PC-9 (cell line): Measurements from ENCODE around the gene ZSCAN26. TPM values are rescaled to one million over a fixed set of nuclear protein-coding genes. Genes with fewer than 3 reads are reported as not detected.
A peak's percentile ranks its signal among the peaks of the same experiment; 100 is the strongest.

Source experiments
- BruUV-seq: library from RNA; stranded (reverse); fragments of 400-500 nt; replicated peaks from 2 replicates; lab custom pipeline; 2021; lab: Mats Ljungman, UMichigan
- CTCF ChIA-PET: fragments of 300-600 bp; sonication (Branson Sonifier 250); formaldehyde crosslinking; loops from one replicate; lab custom pipeline; 2022; ENCODE audit warnings: antibody characterized with exemption; lab: Charles Lee
- POLR2A ChIA-PET: fragments of 300-600 bp; sonication (Branson Sonifier 250); formaldehyde crosslinking; loops from one replicate; lab custom pipeline; 2022; ENCODE audit warnings: antibody characterized with exemption; ENCODE audit not compliant: unreplicated experiment; lab: Charles Lee
- DNase-seq, 2 experiments: peaks; one replicate each; pipeline versions ENCODE4 v3.0.0 to v3.0.0-alpha.2; 2015 to 2022; ENCODE audit warnings: mixed read lengths in 1 of 2
- H2AFZ ChIP-seq: fragments of 200-600 bp; sonication (generic); 2 replicates; pipeline ENCODE4 v1.8.1; 2017; ENCODE audit warnings: antibody characterized with exemption
- H3F3A ChIP-seq: fragments of 200-600 bp; sonication (generic); 2 replicates; pipeline ENCODE4 v1.8.1; 2017; ENCODE audit warnings: antibody characterized with exemption, mild to moderate bottlenecking, low read depth; ENCODE audit not compliant: insufficient read depth
- H3K27ac ChIP-seq: fragments of 200-600 bp; sonication (generic); 2 replicates; pipeline ENCODE4 v1.6.1; 2016; ENCODE audit warnings: mixed run types
- H3K27me3 ChIP-seq: fragments of 200-600 bp; sonication (generic); 2 replicates; pipeline ENCODE4 v1.6.1; 2016; ENCODE audit warnings: low read depth, mixed run types; ENCODE audit not compliant: insufficient read depth
- H3K36me3 ChIP-seq: fragments of 200-600 bp; sonication (generic); 2 replicates; pipeline ENCODE4 v1.6.1; 2016; ENCODE audit warnings: low read depth, mixed run types
- H3K4me1 ChIP-seq: fragments of 200-600 bp; sonication (generic); replicated peaks from 2 replicates; pipeline ENCODE4 v1.6.1; 2016; ENCODE audit warnings: mixed run types; ENCODE audit not compliant: insufficient read depth
- H3K4me2 ChIP-seq: fragments of 200-600 bp; sonication (generic); 2 replicates; pipeline ENCODE4 v1.6.1; 2017; ENCODE audit warnings: mixed run types
- H3K4me3 ChIP-seq: fragments of 200-600 bp; sonication (generic); 2 replicates; pipeline ENCODE4 v1.6.1; 2016; ENCODE audit warnings: mixed run types
- H3K79me2 ChIP-seq: fragments of 200-600 bp; sonication (generic); 2 replicates; pipeline ENCODE4 v1.6.1; 2017; ENCODE audit warnings: low read depth, mixed run types
- H3K9me2 ChIP-seq: fragments of 200-600 bp; sonication (generic); 2 replicates; pipeline ENCODE4 v1.8.1; 2017; ENCODE audit warnings: mild to moderate bottlenecking; ENCODE audit not compliant: insufficient read depth
- H3K9me3 ChIP-seq: fragments of 200-600 bp; sonication (generic); 2 replicates; pipeline ENCODE4 v1.8.1; 2016; ENCODE audit warnings: low read depth; ENCODE audit not compliant: insufficient read depth
- H4K20me1 ChIP-seq: fragments of 200-600 bp; sonication (generic); 2 replicates; pipeline ENCODE4 v1.8.1; 2017; ENCODE audit not compliant: insufficient read depth
- CTCF ChIP-seq: fragments of 200-600 bp; sonication (generic); conservative IDR thresholded peaks from 2 replicates; pipeline ENCODE4 v1.6.1; 2017; ENCODE audit warnings: mixed run types, antibody characterized with exemption, mild to moderate bottlenecking, moderate library complexity
- EZH2 ChIP-seq: fragments of 200-600 bp; sonication (generic); IDR thresholded peaks from 2 replicates; pipeline ENCODE4 v1.8.0; 2017; ENCODE audit warnings: antibody characterized with exemption, low read depth
- intact Hi-C: fragments of 100-400 bp; cut with micrococcal nuclease; formaldehyde crosslinking; loops from one replicate; pipeline ENCODE4 v1.10.0; 2022; ENCODE audit not compliant: unreplicated experiment
- total RNA-seq: library from RNA; stranded (reverse); gene quantifications from 2 replicates; pipeline ENCODE4 v1.2.3, GENCODE V29; 2021

Gene ZSCAN26
- total RNA-seq, 1 experiment from 2014 or later = 14.8 TPM

GRCh38 chr6:28266563-28266961 lies 381 bp upstream of the ZSCAN26 start:
- Histone ChIP-seq H3K4me3 (peak overlapping the region; percentile 65), H3K79me2 (peaks cover 16% of the 10 kb centered on the region), H3K9me3 (no peaks in the 10 kb centered on the region), H3K27me3 (no peaks in the 10 kb centered on the region), H3K4me2 (peak overlapping the region; percentile 89), H3F3A (peaks cover 11% of the 10 kb centered on the region), H3K36me3 (no peaks in the 10 kb centered on the region), H3K27ac (no peak overlapping the region), H3K9me2 (no peaks in the 10 kb centered on the region), H4K20me1 (no peaks in the 10 kb centered on the region), H2AFZ (peak overlapping the region; percentile 90), H3K4me1 (peaks cover 28% of the 10 kb centered on the region)
- intact Hi-C loops = loop anchor here (5.0 kb wide), 1 partner anchor 91 kb away; no protein-coding TSS in a partner anchor
- no TSS peak for BruUV-seq
- TF ChIP-seq CTCF = no peak
- TF ChIP-seq EZH2 = no peak
- no peak for DNase-seq
- ChIA-PET POLR2A (interaction anchor here (0.5 to 0.9 kb wide), 8 partner anchors 14 to 503 kb away, joined by 3 to 13 read pairs (median 5); partner anchors contain the start of gene ZKSCAN4), CTCF (no interaction called here)

GRCh38 chr6:28267695-28268059 lies 734 bp downstream of the ZSCAN26 start:
- DNase-seq = no peak
- BruUV-seq = no TSS peak
- no peak for TF ChIP-seq CTCF
- TF ChIP-seq EZH2 = no peak
- peaks cover 1% of the 10 kb centered on the region; the same call in 1 of the 2 replicates for H3K36me3 ChIP-seq
- H3F3A ChIP-seq = peaks cover 11% of the 10 kb centered on the region
- intact Hi-C loops = loop anchor here (1.0 to 5.0 kb wide), 2 partner anchors 15 to 90 kb away; partner anchors contain the start of gene ZKSCAN4
- H3K9me3 ChIP-seq = no peaks in the 10 kb centered on the region
- H3K27me3 ChIP-seq = no peaks in the 10 kb centered on the region
- peak overlapping the region; percentile 89 for H3K4me2 ChIP-seq
- POLR2A ChIA-PET = interaction anchor here (0.6 to 0.7 kb wide), 4 partner anchors 12 to 1133 kb away, joined by 4 to 9 read pairs (median 6); partner anchors contain the start of gene ZKSCAN8
- peaks cover 28% of the 10 kb centered on the region for H3K4me1 ChIP-seq
- peak overlapping the region; percentile 65 for H3K4me3 ChIP-seq
- H3K27ac ChIP-seq = peak overlapping the region; percentile 39; the same call in 1 of the 2 replicates
- CTCF ChIA-PET = interaction anchor here (0.6 to 1.3 kb wide), 3 partner anchors 89 to 573 kb away, joined by 3 to 8 read pairs (median 3); no protein-coding TSS in a partner anchor
- H4K20me1 ChIP-seq = no peaks in the 10 kb centered on the region
- H2AFZ ChIP-seq = peak overlapping the region; percentile 90
- no peaks in the 10 kb centered on the region for H3K9me2 ChIP-seq
- H3K79me2 ChIP-seq = peaks cover 16% of the 10 kb centered on the region

- POLR2A ChIA-PET = interaction anchor here (0.5 to 0.7 kb wide), 3 partner anchors 17 to 399 kb away, joined by 3 to 16 read pairs (median 4); partner anchors contain the start of gene ZKSCAN4
- Histone ChIP-seq H3K27ac (no peak overlapping the region), H3K4me2 (peak overlapping the region; percentile 36; the same call in 1 of the 2 replicates), H3K4me1 (peaks cover 28% of the 10 kb centered on the region), H3K27me3 (no peaks in the 10 kb centered on the region), H3K4me3 (no peak overlapping the region), H3K9me3 (no peaks in the 10 kb centered on the region), H3K36me3 (peaks cover 5% of the 10 kb centered on the region; the same call in 1 of the 2 replicates), H3K9me2 (no peaks in the 10 kb centered on the region), H3K79me2 (peaks cover 16% of the 10 kb centered on the region), H4K20me1 (no peaks in the 10 kb centered on the region), H3F3A (peaks cover 11% of the 10 kb centered on the region), H2AFZ (no peak overlapping the region)
- BruUV-seq = no TSS peak
- no peak for TF ChIP-seq EZH2
- TF ChIP-seq CTCF = no peak
- peak in 1 of 2 experiments; percentile 60 for DNase-seq
- CTCF ChIA-PET = no interaction called here
- intact Hi-C loops = loop anchor here (5.0 kb wide), 1 partner anchor 88 kb away; no protein-coding TSS in a partner anchor
Observed at GRCh38 chr6:28269492-28269891, 2.5 kb downstream of the ZSCAN26 start.
